Peyer's patch (tissue), 4 donors: ENCODE measurements around the gene CAB39L. TPM values are rescaled to one million over a fixed set of nuclear protein-coding genes. Genes with fewer than 3 reads are reported as not detected.
"Not testable (repeated sequence)": the region's sequence is repeated elsewhere in the genome, so short reads cannot be mapped to it uniquely, and the experiment has no call there.

ENCODE experiments used
- DNase-seq, 3 donors: peaks; one replicate each; pipeline ENCODE4 v3.0.0-alpha.2; 2017 to 2019
- H3K27ac ChIP-seq, 4 donors: fragments of 200-600 bp; sonication (generic); one replicate each; pipeline ENCODE4 v1.5.1; 2016 to 2019
- H3K27me3 ChIP-seq, 2 donors: fragments of 200-600 bp; sonication (generic); one replicate each; pipeline ENCODE4 v1.5.1; 2019
- H3K36me3 ChIP-seq, 3 donors: fragments of 200-600 bp; sonication (generic); one replicate each; pipeline ENCODE4 v1.5.1; 2016 to 2019
- H3K4me1 ChIP-seq, 4 donors: fragments of 200-600 bp; sonication (generic); one replicate each; pipeline ENCODE4 v1.5.1; 2016 to 2019
- H3K4me3 ChIP-seq, 4 donors: fragments of 200-600 bp; sonication (generic); 1 replicate in 3 of 4; 2 replicates in 1 of 4; pipeline ENCODE4 v1.5.1; 2016 to 2019; ENCODE audit warnings: mild to moderate bottlenecking in 1 of 4
- H3K9me3 ChIP-seq, 4 donors: fragments of 200-600 bp; sonication (generic); one replicate each; pipeline ENCODE4 v1.5.1; 2016 to 2019; ENCODE audit warnings: mild to moderate bottlenecking in 1 of 4
- POLR2A ChIP-seq, 2 donors: fragments of 450-650 bp; IDR thresholded peaks; one replicate each; pipeline ENCODE4 v1.5.1; 2017; ENCODE audit warnings: antibody characterized with exemption in 2 of 2, mild to moderate bottlenecking in 2 of 2, moderate library complexity in 2 of 2
- total RNA-seq, 4 donors: library from RNA; depleted of rRNA; stranded (reverse); fragments of >200 nt; gene quantifications; one replicate each; pipeline ENCODE4 v1.1.0, GENCODE V29; 2016
- TF ChIP-seq, protein P1 (sequence below), 6 experiments: fragments of 450-650 bp in 4 of 6; fragments of 200-600 bp in 2 of 6; sonication (generic) in 1 of 6; IDR thresholded peaks; one replicate each; pipeline ENCODE4 v1.5.1; 2017 to 2019; ENCODE audit warnings: antibody characterized with exemption in 6 of 6, mild to moderate bottlenecking in 3 of 6, moderate library complexity in 1 of 6

CAB39L gene
- total RNA-seq, 4 donors from 2014 or later = 8.3 to 28.9 (median 11.6) TPM

DNA sequence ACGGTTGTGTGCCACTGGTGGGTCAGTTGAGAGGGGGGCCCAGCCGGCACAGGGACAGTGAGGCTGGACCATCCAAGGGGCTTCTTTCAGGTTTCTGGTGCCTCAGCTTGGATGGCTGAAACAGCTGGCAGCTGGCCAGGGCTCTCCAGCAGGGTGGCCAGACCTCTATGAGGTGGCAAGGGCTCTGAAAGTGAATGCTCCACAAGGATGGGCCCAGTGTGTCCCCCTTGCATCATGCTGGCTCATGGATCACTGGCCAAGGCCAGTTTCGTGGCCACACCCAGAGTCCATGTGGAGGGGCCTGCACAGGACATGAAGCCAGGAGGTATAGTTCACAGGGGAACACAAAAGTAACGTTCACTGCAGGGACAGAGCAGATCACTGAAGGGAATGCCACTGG is 146.5 kb downstream of the CAB39L start:
- Histone ChIP-seq H3K27me3 (no peaks in the 10 kb centered on the region), H3K9me3 (no peaks in the 10 kb centered on the region), H3K4me1 (peaks cover 0 to 6% (median 0%) of the 10 kb centered on the region in 4 donors), H3K36me3 (no peaks in the 10 kb centered on the region), H3K27ac (no peak overlapping the region), H3K4me3 (no peak overlapping the region)
- TF ChIP-seq POLR2A (IDR thresholded peaks at IDR 0.05) = no peak
- TF ChIP-seq, protein P1, sequence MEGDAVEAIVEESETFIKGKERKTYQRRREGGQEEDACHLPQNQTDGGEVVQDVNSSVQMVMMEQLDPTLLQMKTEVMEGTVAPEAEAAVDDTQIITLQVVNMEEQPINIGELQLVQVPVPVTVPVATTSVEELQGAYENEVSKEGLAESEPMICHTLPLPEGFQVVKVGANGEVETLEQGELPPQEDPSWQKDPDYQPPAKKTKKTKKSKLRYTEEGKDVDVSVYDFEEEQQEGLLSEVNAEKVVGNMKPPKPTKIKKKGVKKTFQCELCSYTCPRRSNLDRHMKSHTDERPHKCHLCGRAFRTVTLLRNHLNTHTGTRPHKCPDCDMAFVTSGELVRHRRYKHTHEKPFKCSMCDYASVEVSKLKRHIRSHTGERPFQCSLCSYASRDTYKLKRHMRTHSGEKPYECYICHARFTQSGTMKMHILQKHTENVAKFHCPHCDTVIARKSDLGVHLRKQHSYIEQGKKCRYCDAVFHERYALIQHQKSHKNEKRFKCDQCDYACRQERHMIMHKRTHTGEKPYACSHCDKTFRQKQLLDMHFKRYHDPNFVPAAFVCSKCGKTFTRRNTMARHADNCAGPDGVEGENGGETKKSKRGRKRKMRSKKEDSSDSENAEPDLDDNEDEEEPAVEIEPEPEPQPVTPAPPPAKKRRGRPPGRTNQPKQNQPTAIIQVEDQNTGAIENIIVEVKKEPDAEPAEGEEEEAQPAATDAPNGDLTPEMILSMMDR (IDR thresholded peaks at IDR 0.05) = no peak
- no peak for DNase-seq

DNA sequence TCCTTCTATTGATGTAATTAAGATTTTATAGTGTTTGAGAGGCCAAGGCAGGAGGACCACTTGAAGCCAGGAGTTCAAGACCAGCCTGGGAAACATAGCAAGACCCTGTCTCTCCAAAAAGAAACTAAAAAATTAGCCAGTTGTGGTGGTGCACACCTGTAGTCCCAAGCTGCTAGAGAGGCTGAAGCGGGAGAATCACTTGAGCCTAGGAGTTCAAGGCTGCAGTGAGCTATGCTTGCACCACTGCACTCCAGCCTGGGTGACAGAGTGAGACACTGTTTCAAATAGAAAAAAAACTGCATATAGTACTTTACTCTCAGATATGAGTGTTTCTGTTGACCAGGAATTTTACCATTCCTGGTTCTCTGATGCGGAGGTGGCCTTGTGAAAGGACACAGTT is 147.2 kb downstream of the CAB39L start:
- H3K27ac ChIP-seq = no peak overlapping the region
- no peaks in the 10 kb centered on the region for H3K9me3 ChIP-seq
- no peak overlapping the region for H3K4me3 ChIP-seq
- H3K4me1 ChIP-seq = peaks cover 0 to 5% (median 0%) of the 10 kb centered on the region in 4 donors
- no peak for TF ChIP-seq POLR2A (IDR thresholded peaks at IDR 0.05)
- TF ChIP-seq, protein P1 (IDR thresholded peaks at IDR 0.05) = no peak
- DNase-seq = no peak
- no peaks in the 10 kb centered on the region for H3K27me3 ChIP-seq
- H3K36me3 ChIP-seq = no peaks in the 10 kb centered on the region

DNA sequence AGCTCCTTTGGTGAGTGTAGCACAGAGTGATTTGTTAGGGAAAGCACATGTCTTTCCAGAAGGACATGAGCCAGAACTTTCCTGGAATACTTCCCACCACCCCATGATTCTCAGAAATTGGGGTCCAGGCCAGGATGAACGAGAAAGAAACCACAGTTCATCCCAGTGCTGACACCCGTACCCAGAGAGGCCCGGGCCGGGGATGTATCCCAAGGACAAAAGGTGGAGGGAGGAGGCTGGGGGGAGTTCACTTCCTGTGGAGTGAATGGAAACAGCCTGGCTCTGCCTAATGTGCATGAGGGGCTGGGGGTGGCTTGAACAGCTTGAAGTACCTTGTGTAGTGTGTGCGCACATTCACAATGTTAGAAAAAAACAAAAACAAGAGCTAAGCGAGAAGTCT is 148.6 kb downstream of the CAB39L start:
- no peaks in the 10 kb centered on the region for H3K9me3 ChIP-seq
- no peak for DNase-seq
- no peak overlapping the region for H3K4me3 ChIP-seq
- H3K36me3 ChIP-seq = no peaks in the 10 kb centered on the region
- TF ChIP-seq, protein P1 (IDR thresholded peaks at IDR 0.05) = no peak
- no peak for TF ChIP-seq POLR2A (IDR thresholded peaks at IDR 0.05)
- H3K27me3 ChIP-seq = no peaks in the 10 kb centered on the region
- no peaks in the 10 kb centered on the region for H3K4me1 ChIP-seq
- no peak overlapping the region for H3K27ac ChIP-seq

DNA sequence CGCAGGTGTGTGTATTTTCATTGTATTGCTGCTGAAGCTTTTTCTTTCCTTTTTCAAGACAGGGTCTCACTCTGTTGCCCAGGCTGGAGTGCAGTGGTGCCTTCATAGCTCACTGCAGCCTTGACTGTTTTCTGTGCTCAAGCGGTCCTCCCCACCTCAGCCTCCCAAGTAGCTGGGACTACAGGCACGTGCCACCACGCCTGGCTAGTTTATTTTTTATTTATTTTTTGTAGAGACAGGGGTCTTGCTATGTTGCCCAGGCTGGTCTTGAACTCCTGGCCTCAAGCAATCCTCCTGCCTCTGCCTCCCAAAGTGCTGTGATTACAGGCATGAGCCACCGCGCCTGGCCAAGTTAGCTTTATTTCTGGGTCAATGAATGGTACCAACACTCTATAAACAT is 149.1 kb downstream of the CAB39L start:
- DNase-seq = not testable (repeated sequence)
- peak overlapping the region in 1 of 4 donors; percentile 22 for H3K27ac ChIP-seq

DNA sequence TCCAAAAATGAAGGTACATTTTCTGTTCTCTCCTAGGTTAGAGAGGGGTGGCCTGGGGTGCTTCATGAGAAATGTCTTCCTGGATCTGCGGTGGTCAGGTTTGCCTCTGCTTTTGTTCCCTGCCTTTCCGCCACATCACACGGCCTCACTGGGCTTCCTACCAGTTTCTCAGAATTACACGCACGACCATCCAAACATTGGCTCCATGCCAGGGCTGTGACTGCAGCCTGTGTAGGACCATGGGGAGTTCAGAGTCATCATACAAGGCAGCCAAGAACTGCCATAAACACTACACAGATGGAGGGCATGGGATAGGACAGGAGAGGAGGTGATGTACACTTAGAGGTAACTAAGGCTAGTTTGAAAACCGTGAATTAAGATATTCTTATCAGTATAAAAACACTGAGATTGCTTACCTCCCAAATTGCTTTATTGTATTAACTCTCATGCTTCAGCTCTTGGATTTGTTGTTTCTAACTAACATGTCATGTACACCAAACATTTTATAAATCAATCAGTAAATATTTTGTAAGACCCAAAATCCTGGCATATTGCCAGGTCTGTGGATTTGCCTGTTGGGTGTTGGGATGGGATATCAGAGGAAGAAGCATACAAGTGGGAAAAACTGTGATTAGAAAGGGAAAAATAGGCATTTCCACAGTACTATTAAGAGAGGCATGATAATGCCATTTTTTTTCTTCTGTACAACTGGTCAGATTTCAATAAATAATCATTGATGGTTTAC is 150.9 kb downstream of the CAB39L start:
- DNase-seq = no peak
- TF ChIP-seq, protein P1 (IDR thresholded peaks at IDR 0.05) = no peak
- no peak for TF ChIP-seq POLR2A (IDR thresholded peaks at IDR 0.05)
- H3K36me3 ChIP-seq = no peaks in the 10 kb centered on the region
- H3K27ac ChIP-seq = no peak overlapping the region
- H3K4me3 ChIP-seq = no peak overlapping the region
- no peaks in the 10 kb centered on the region for H3K9me3 ChIP-seq
- H3K27me3 ChIP-seq = no peaks in the 10 kb centered on the region
- H3K4me1 ChIP-seq = no peaks in the 10 kb centered on the region

More for the DNA sequence above, 149.1 kb downstream of the CAB39L start:
- H3K4me1 ChIP-seq, H3K36me3 ChIP-seq, H3K9me3 ChIP-seq, H3K4me3 ChIP-seq, H3K27me3 ChIP-seq: not testable (repeated sequence)

DNA sequence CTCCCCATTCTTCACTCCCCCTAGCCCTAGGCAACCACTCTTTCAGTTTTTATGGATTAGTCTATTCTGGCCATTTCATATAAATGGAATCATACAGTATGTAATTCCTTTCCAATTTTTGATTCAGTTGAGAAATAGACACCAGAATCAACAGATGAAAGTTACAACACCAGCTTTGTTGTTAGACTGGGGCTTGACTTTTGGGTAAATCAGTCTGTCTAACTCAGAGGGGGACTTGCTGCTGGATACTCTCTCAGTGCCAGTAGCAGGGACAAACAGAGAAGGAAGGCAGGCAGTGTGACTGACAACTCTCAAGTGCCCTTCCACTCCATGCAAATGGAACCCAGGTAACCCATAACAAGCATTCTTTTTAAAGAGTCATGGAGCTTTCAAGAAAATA is 155.4 kb downstream of the CAB39L start:
- Histone ChIP-seq H3K27ac (no peak overlapping the region), H3K27me3 (no peaks in the 10 kb centered on the region), H3K36me3 (no peaks in the 10 kb centered on the region), H3K9me3 (no peaks in the 10 kb centered on the region), H3K4me3 (no peak overlapping the region), H3K4me1 (no peaks in the 10 kb centered on the region)
- no peak for DNase-seq
- no peak for TF ChIP-seq POLR2A (IDR thresholded peaks at IDR 0.05)
- TF ChIP-seq, protein P1 (IDR thresholded peaks at IDR 0.05) = no peak
